OCI-LY3 (cell line): ENCODE data around the gene PDE3A.

Experiments
- H2AFZ ChIP-seq: fragments of 200-600, 300-600 bp; shearing (Covaris generic); 2 replicates; pipeline ENCODE4 v1.6.0; 2014; ENCODE audit warnings: antibody characterized with exemption, low read depth, low read length
- H3K27ac ChIP-seq: fragments of 200-600, 300-600 bp; sonication (generic); 2 replicates; pipeline ENCODE4 v1.5.1; 2014; ENCODE audit warnings: mild to moderate bottlenecking, low read length, moderate library complexity, mixed read lengths
- H3K27me3 ChIP-seq: fragments of 200-600, 300-600 bp; sonication (generic); 2 replicates; pipeline ENCODE4 v1.6.1; 2014; ENCODE audit warnings: low read depth, low read length, mixed read lengths
- H3K36me3 ChIP-seq: fragments of 200-600, 300-600 bp; sonication (generic); replicated peaks from 2 replicates; pipeline ENCODE3; 2014; ENCODE audit warnings: low read depth, low read length, mixed read lengths
- H3K4me1 ChIP-seq: fragments of 300-600, 200-600 bp; sonication (generic); 2 replicates; pipeline ENCODE4 v1.6.1; 2014; ENCODE audit warnings: low read length, mixed read lengths
- H3K4me2 ChIP-seq: fragments of 200-600, 300-600 bp; sonication (generic); 2 replicates; pipeline ENCODE4 v1.6.1; 2014; ENCODE audit warnings: low read length, mixed read lengths
- H3K4me3 ChIP-seq: fragments of 300-600, 200-600 bp; sonication (generic); 2 replicates; pipeline ENCODE4 v1.5.1; 2014; ENCODE audit warnings: antibody characterized with exemption, mild to moderate bottlenecking, low read length, moderate library complexity
- H3K79me2 ChIP-seq: fragments of 300-600, 200-600 bp; shearing (Covaris generic); 2 replicates; pipeline ENCODE4 v1.6.1; 2014; ENCODE audit warnings: mild to moderate bottlenecking, low read length, mixed read lengths
- H3K9ac ChIP-seq: fragments of 300-600, 200-600 bp; shearing (Covaris generic); 2 replicates; pipeline ENCODE4 v1.6.0; 2014; ENCODE audit warnings: mild to moderate bottlenecking, low read length, moderate library complexity
- H3K9me3 ChIP-seq: fragments of 200-600, 300-600 bp; shearing (Covaris generic); 2 replicates; pipeline ENCODE4 v1.6.1; 2014; ENCODE audit warnings: low read length, mixed read lengths; ENCODE audit not compliant: insufficient read depth
- H4K20me1 ChIP-seq: fragments of 200-600, 300-600 bp; sonication (generic); 2 replicates; pipeline ENCODE4 v1.6.1; 2016; ENCODE audit warnings: low read length, mixed read lengths; ENCODE audit not compliant: insufficient read depth
- EZH2phosphoT487 ChIP-seq: fragments of 200-600 bp; shearing (Covaris generic); IDR thresholded peaks from 2 replicates; pipeline ENCODE4 v1.6.1; 2018; ENCODE audit warnings: antibody characterized with exemption, mixed run types, low read depth
- TF ChIP-seq, protein P1 (sequence below): fragments of 200-600, 300-600 bp; sonication (generic); IDR thresholded peaks from 2 replicates; pipeline ENCODE4 v1.5.1; 2014; ENCODE audit warnings: antibody characterized with exemption, low read length, low read depth

PDE3A gene

DNA sequence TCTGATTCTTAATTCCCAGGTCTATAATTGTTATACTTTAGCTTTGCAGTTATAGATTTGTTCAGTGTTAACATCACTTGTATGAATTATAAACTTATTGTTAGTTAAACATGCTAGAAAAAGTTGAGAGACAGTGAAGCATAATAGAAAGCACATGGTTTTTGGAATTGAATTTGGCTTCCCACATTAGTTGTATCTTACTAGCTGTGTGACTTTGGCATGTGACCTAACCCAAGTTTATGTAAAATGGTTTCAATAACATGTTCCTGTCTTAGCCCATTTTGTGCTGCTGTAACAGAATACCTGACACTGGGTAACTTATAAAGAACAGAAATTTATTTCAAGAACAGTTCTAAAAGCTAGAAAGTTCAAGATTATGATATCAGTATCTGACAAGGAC, 146.3 kb downstream of the PDE3A start:
- H3K9me3 ChIP-seq: no peaks in the 10 kb centered on the region
- no peak overlapping the region for H3K9ac ChIP-seq
- H4K20me1 ChIP-seq: no peaks in the 10 kb centered on the region
- H3K4me3 ChIP-seq: no peak overlapping the region
- H3K4me2 ChIP-seq: no peak overlapping the region
- H3K27me3 ChIP-seq: peaks cover 59% of the 10 kb centered on the region
- no peak overlapping the region for H2AFZ ChIP-seq
- H3K79me2 ChIP-seq: no peaks in the 10 kb centered on the region
- no peak overlapping the region for H3K27ac ChIP-seq
- peaks cover 6% of the 10 kb centered on the region; the same call in 1 of the 2 replicates for H3K4me1 ChIP-seq
- TF ChIP-seq EZH2phosphoT487: no peak
- TF ChIP-seq, protein P1, sequence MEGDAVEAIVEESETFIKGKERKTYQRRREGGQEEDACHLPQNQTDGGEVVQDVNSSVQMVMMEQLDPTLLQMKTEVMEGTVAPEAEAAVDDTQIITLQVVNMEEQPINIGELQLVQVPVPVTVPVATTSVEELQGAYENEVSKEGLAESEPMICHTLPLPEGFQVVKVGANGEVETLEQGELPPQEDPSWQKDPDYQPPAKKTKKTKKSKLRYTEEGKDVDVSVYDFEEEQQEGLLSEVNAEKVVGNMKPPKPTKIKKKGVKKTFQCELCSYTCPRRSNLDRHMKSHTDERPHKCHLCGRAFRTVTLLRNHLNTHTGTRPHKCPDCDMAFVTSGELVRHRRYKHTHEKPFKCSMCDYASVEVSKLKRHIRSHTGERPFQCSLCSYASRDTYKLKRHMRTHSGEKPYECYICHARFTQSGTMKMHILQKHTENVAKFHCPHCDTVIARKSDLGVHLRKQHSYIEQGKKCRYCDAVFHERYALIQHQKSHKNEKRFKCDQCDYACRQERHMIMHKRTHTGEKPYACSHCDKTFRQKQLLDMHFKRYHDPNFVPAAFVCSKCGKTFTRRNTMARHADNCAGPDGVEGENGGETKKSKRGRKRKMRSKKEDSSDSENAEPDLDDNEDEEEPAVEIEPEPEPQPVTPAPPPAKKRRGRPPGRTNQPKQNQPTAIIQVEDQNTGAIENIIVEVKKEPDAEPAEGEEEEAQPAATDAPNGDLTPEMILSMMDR: no peak
- no peaks in the 10 kb centered on the region for H3K36me3 ChIP-seq

DNA sequence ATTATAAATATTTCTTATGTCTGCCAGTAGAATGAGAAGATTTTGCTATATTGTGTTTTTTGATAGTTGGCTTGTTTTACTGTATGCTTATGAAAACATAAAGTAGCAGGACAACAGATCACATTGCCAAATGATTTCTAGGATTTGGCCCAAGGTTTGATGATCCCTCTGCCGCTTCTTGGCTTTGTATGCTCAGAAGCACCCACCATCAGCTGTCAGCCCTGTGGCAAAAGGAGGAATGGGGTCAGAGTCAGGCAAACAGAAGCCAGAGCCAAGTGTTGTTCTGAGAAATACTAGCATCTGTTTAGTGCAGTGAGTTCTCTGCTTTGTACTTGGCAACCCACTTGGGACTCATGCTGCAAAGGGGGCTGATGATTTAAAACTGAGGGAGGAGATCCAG, 152.2 kb downstream of the PDE3A start:
- Histone ChIP-seq H3K4me3 (no peak overlapping the region), H3K9ac (no peak overlapping the region), H3K79me2 (no peaks in the 10 kb centered on the region), H3K4me2 (no peak overlapping the region), H3K36me3 (no peaks in the 10 kb centered on the region), H3K27ac (no peak overlapping the region), H4K20me1 (no peaks in the 10 kb centered on the region), H3K27me3 (peaks cover 45% of the 10 kb centered on the region), H3K9me3 (no peaks in the 10 kb centered on the region), H3K4me1 (peaks cover 6% of the 10 kb centered on the region; the same call in 1 of the 2 replicates), H2AFZ (no peak overlapping the region)
- TF ChIP-seq EZH2phosphoT487: no peak

DNA sequence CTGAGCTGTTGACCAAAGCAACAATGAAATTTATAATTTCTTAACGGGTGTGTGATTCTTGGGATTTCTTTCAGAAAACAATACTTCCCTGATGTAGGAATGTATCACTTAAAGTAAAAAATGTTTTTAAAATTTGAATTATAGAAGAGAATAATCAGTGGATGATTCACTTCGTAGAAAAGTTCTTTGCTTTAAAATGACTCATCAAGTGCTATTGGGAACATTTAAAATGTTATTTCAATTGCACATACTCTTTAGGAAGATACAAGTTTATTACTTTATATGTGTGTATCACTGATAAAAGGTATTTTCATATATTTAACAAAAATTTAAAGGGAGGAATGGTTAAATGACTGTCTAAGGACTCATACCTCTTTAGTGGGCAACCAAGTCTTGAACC, 155.3 kb downstream of the PDE3A start:
- Histone ChIP-seq H3K36me3 (no peaks in the 10 kb centered on the region), H3K4me1 (no peaks in the 10 kb centered on the region), H3K4me3 (no peak overlapping the region), H2AFZ (no peak overlapping the region), H3K9ac (no peak overlapping the region), H3K9me3 (no peaks in the 10 kb centered on the region), H4K20me1 (no peaks in the 10 kb centered on the region), H3K4me2 (no peak overlapping the region), H3K27ac (no peak overlapping the region), H3K27me3 (peaks cover 31% of the 10 kb centered on the region), H3K79me2 (no peaks in the 10 kb centered on the region)
- TF ChIP-seq EZH2phosphoT487: no peak
- TF ChIP-seq, protein P1: no peak

DNA sequence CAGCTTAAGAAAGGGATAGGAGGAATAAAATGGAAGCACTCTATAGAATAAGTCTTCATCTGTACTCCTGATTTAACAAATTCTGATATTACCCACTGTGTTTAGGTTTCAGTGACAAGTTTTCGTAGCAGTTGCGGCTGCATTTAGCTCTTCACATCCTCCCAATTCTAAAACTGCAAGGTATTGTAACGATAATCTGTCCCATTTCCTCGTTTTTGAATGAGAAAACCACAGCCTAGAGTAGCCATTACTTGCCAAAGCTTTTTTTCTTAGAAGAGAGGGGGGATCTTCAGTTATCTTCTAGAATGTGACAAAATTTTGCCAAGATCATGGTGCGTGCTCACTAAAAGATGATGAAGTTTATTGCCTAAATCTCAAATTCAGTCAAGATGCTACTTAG, 155.8 kb downstream of the PDE3A start:
- H3K36me3 ChIP-seq: no peaks in the 10 kb centered on the region
- H3K27me3 ChIP-seq: peaks cover 31% of the 10 kb centered on the region
- no peaks in the 10 kb centered on the region for H4K20me1 ChIP-seq
- no peaks in the 10 kb centered on the region for H3K9me3 ChIP-seq
- H3K4me2 ChIP-seq: no peak overlapping the region
- TF ChIP-seq, protein P1: no peak
- TF ChIP-seq EZH2phosphoT487: no peak
- H3K79me2 ChIP-seq: no peaks in the 10 kb centered on the region
- no peak overlapping the region for H2AFZ ChIP-seq
- H3K9ac ChIP-seq: no peak overlapping the region
- H3K4me1 ChIP-seq: no peaks in the 10 kb centered on the region
- no peak overlapping the region for H3K4me3 ChIP-seq
- no peak overlapping the region for H3K27ac ChIP-seq
